PFSK-1 (cell line): ENCODE measurements around the gene SUSD4.

Experiments used
- FOXP2 ChIP-seq: optimal IDR thresholded peaks from 2 replicates; pipeline ENCODE3; 2011; ENCODE audit warnings: borderline replicate concordance, control low read depth, inconsistent platforms; ENCODE audit not compliant: insufficient read depth; ENCODE audit errors: extremely low read length, extremely low read depth
- POLR2AphosphoS5 ChIP-seq: IDR thresholded peaks from 2 replicates; pipeline ENCODE4 v1.6.1; 2012; ENCODE audit warnings: low read depth, mild to moderate bottlenecking, control low read depth, low read length, moderate library complexity
- REST ChIP-seq, 2 experiments: IDR thresholded peaks; 2 replicates each; pipeline versions ENCODE4 v1.6.1 to v1.8.0; 2011 to 2012; ENCODE audit warnings: low read depth in 2 of 2, low read length in 2 of 2, control low read depth in 1 of 2, inconsistent platforms in 1 of 2, mild to moderate bottlenecking in 1 of 2, moderate library complexity in 1 of 2; ENCODE audit not compliant: insufficient read depth in 1 of 2
- SIN3A ChIP-seq: IDR thresholded peaks from 2 replicates; pipeline ENCODE4 v1.6.1; 2012; ENCODE audit warnings: mild to moderate bottlenecking, low read length, moderate library complexity, borderline replicate concordance; ENCODE audit not compliant: insufficient read depth
- TAF1 ChIP-seq: IDR thresholded peaks from 2 replicates; pipeline ENCODE4 v1.6.1; 2012; ENCODE audit warnings: low read length, control low read depth, borderline replicate concordance; ENCODE audit not compliant: insufficient read depth

Gene SUSD4

GRCh38 chr1:223248770-223249140 lies 115.2 kb downstream of the SUSD4 start:
- TF ChIP-seq FOXP2 (no peak), REST (IDR thresholded peaks at IDR 0.05; ENCODE audit: insufficient read depth in 1 of 2, low read depth in 2 of 2, low read length in 2 of 2) (no peak), SIN3A (no peak), POLR2AphosphoS5 (no peak), TAF1 (no peak)

GRCh38 chr1:223248001-223248769 lies 115.8 kb downstream of the SUSD4 start:
- TF ChIP-seq POLR2AphosphoS5: no peak
- no peak for TF ChIP-seq SIN3A
- no peak for TF ChIP-seq REST (IDR thresholded peaks at IDR 0.05; ENCODE audit: insufficient read depth in 1 of 2, low read depth in 2 of 2, low read length in 2 of 2)
- TF ChIP-seq TAF1: no peak
- TF ChIP-seq FOXP2: no peak

GRCh38 chr1:223246476-223247112 lies 117.4 kb downstream of the SUSD4 start:
- TF ChIP-seq POLR2AphosphoS5 (no peak), FOXP2 (no peak), TAF1 (no peak), REST (IDR thresholded peaks at IDR 0.05; ENCODE audit: insufficient read depth in 1 of 2, low read depth in 2 of 2, low read length in 2 of 2) (no peak), SIN3A (no peak)

GRCh38 chr1:223245983-223246382 lies 118.0 kb downstream of the SUSD4 start:
- TF ChIP-seq FOXP2 (no peak), REST (IDR thresholded peaks at IDR 0.05; ENCODE audit: insufficient read depth in 1 of 2, low read depth in 2 of 2, low read length in 2 of 2) (no peak), SIN3A (no peak)
